ENCODE results near the gene TIMM13. TPM values are rescaled to one million over a fixed set of nuclear protein-coding genes. Genes with fewer than 3 reads are reported as not detected.

TIMM13 gene
- total and polyA plus RNA-seq, 2 donors from 2014 or later: 69.7 to 188 TPM

DNA sequence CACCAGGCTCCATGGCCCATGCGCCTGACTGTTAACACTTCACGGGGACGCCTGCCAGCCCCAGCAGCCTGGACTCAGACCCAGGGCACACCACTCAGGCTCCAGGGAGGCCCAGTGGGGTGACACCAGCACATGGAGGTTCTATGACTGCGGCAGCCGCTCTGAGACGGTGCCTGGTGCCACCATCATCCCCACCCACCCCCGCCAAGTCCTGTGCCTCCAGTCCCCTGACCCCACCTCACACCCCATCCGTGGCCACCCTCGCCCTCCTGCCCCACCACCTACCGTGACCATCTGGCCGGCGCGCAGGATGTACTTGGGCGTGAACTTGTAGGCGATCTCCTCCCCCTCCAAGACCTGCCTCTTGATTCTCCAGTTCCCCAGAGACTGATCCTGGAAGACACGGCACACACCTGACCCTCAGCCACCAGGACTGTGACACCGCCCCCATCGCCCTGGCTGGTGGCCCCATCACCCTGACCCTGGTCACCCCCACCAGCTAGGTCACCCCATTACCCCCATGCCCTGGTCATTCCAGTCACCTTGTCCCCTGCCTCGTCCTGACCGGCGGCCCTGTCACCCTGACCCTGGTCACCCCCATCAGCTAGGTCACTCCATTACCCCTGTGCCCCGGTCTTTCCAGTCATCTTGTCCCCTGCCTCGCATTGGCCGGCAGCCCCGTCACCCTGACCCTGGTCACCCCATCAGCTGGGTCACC is 4.9 kb upstream of the TIMM13 start:
- no peaks in the 10 kb centered on the region for H3K27me3 ChIP-seq (ENCODE audit: control insufficient read depth, insufficient read depth, low read length)
- FAIRE-seq: no peak
- H3K27ac ChIP-seq (ENCODE audit: low read depth in 2 of 2, low read length in 2 of 2): no peak overlapping the region
- H3K4me1 ChIP-seq (ENCODE audit: control insufficient read depth in 2 of 3, insufficient read depth in 2 of 3, low read depth in 1 of 3, low read length in 3 of 3): peaks cover 0 to 4% (median 0%) of the 10 kb centered on the region in 3 donors
- peaks cover 0 to 1% (median 0%) of the 10 kb centered on the region in 3 donors for H3K36me3 ChIP-seq (ENCODE audit: control insufficient read depth in 2 of 3, insufficient read depth in 3 of 3, low read length in 3 of 3)
- no peak for DNase-seq
- H3K4me3 ChIP-seq (ENCODE audit: low read length in 3 of 3): no peak overlapping the region
- H3K9ac ChIP-seq (ENCODE audit: low read length in 3 of 3): no peak overlapping the region
- TF ChIP-seq, protein P1, sequence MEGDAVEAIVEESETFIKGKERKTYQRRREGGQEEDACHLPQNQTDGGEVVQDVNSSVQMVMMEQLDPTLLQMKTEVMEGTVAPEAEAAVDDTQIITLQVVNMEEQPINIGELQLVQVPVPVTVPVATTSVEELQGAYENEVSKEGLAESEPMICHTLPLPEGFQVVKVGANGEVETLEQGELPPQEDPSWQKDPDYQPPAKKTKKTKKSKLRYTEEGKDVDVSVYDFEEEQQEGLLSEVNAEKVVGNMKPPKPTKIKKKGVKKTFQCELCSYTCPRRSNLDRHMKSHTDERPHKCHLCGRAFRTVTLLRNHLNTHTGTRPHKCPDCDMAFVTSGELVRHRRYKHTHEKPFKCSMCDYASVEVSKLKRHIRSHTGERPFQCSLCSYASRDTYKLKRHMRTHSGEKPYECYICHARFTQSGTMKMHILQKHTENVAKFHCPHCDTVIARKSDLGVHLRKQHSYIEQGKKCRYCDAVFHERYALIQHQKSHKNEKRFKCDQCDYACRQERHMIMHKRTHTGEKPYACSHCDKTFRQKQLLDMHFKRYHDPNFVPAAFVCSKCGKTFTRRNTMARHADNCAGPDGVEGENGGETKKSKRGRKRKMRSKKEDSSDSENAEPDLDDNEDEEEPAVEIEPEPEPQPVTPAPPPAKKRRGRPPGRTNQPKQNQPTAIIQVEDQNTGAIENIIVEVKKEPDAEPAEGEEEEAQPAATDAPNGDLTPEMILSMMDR (IDR thresholded peaks at IDR 0.05; ENCODE audit: borderline replicate concordance, extremely low read depth, insufficient read depth): no peak
- intact Hi-C loops (cut with DNase I): no loop called here
- H3K9me3 ChIP-seq (ENCODE audit: control insufficient read depth in 2 of 3, insufficient read depth in 1 of 3, low read length in 3 of 3): no peaks in the 10 kb centered on the region

DNA sequence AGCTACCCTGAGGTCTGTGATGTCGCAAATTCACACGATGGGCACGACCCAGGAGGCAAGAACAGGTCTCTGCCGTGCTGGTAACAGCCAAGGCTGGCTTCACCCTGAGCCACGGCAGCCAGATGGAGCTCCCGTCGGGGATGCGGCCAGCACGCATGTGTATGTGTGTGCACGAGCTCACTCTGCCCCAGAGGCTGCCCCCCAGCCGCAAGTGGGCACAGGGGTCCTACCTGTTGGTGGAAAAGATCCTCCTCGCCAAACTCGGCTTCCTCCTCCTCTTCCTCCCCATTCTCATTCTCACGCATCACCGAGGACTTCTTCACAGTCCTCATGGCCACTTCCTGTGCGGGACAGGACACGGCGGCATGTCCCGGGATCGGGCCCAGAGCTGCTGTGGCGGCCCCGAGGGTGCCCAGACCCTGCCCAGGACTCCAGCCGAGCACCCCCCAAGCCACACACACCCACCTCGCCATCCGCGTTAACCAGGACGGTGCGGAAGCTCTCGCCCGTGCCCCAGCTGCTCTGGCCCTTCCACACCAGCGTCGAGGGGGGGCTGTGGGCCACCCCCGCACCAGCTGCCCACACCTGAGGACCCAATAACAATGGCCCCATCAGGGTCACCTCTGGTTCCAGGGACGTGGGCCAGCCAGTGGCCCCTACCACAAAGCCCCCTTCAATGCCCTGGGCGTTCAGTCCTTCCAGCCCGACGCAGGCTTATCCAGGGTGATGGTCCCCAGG is 4.1 kb upstream of the TIMM13 start:
- DNase-seq: peak in 1 of 5 donors; percentile 40
- no peak for FAIRE-seq

DNA sequence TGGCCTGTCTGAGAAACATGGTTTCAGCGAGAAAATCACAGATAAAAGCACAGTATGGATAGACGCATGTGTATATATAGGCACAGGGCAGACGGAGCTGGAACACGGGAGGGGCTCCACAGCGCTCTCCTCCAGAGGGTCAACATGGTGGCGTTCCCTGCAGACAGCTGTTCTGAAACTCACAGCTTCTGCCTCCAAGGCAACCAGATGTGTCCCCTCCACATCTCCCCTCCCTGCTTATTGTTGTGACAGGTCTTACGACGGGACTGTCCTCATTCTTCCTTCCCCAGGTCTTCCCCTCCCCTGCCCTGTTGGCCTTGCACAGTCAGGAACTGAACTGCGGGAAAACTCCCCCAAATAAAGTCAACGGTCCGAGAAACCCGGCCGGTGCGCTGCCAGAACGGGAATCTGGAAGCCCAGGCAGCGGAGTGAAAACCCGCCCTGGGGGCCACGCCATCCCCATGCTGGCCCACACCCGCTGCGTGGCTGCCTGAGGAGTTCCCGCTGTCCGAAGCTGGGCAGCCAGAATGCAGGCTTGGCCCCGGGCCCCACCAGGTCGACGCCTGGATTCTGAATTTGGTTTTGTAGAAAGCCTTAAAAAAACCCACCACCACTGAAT is 2.6 kb upstream of the TIMM13 start:
- no peaks in the 10 kb centered on the region for H3K27me3 ChIP-seq (ENCODE audit: control insufficient read depth, insufficient read depth, low read length)
- DNase-seq (peak in 2 of 5 donors; percentile 29 to 48), FAIRE-seq (no peak)
- TF ChIP-seq, protein P1 (IDR thresholded peaks at IDR 0.05; ENCODE audit: borderline replicate concordance, extremely low read depth, insufficient read depth): no peak
- H3K4me1 ChIP-seq (ENCODE audit: control insufficient read depth in 2 of 3, insufficient read depth in 2 of 3, low read depth in 1 of 3, low read length in 3 of 3): peaks cover 0 to 11% (median 8%) of the 10 kb centered on the region in 3 donors
- no peak overlapping the region for H3K27ac ChIP-seq (ENCODE audit: low read depth in 2 of 2, low read length in 2 of 2)
- intact Hi-C loops (cut with DNase I): no loop called here
- no peaks in the 10 kb centered on the region for H3K9me3 ChIP-seq (ENCODE audit: control insufficient read depth in 2 of 3, insufficient read depth in 1 of 3, low read length in 3 of 3)
- no peak overlapping the region for H3K4me3 ChIP-seq (ENCODE audit: low read length in 3 of 3)
- no peaks in the 10 kb centered on the region for H3K36me3 ChIP-seq (ENCODE audit: control insufficient read depth in 2 of 3, insufficient read depth in 3 of 3, low read length in 3 of 3)
- no peak overlapping the region for H3K9ac ChIP-seq (ENCODE audit: low read length in 3 of 3)

More for the DNA sequence above, 4.1 kb upstream of the TIMM13 start:
- H3K4me1 ChIP-seq (ENCODE audit: control insufficient read depth in 2 of 3, insufficient read depth in 2 of 3, low read depth in 1 of 3, low read length in 3 of 3): peaks cover 0 to 5% (median 4%) of the 10 kb centered on the region in 3 donors
- H3K4me3 ChIP-seq (ENCODE audit: low read length in 3 of 3): no peak overlapping the region
- H3K27ac ChIP-seq (ENCODE audit: low read depth in 2 of 2, low read length in 2 of 2): no peak overlapping the region
- H3K36me3 ChIP-seq (ENCODE audit: control insufficient read depth in 2 of 3, insufficient read depth in 3 of 3, low read length in 3 of 3): no peaks in the 10 kb centered on the region
- no peaks in the 10 kb centered on the region for H3K27me3 ChIP-seq (ENCODE audit: control insufficient read depth, insufficient read depth, low read length)
- TF ChIP-seq, protein P1 (IDR thresholded peaks at IDR 0.05; ENCODE audit: borderline replicate concordance, extremely low read depth, insufficient read depth): no peak
- H3K9ac ChIP-seq (ENCODE audit: low read length in 3 of 3): no peak overlapping the region
- no peaks in the 10 kb centered on the region for H3K9me3 ChIP-seq (ENCODE audit: control insufficient read depth in 2 of 3, insufficient read depth in 1 of 3, low read length in 3 of 3)
- intact Hi-C loops (cut with DNase I): no loop called here
